Left lung (tissue), 10 donors: ENCODE results near the gene USP24. TPM values are rescaled to one million over a fixed set of nuclear protein-coding genes. Genes with fewer than 3 reads are reported as not detected.
A peak's percentile ranks its signal among the peaks of the same experiment; 100 is the strongest.

Source experiments
- ATAC-seq: fragments of 200-7000 bp; cut with Tn5 transposase; one replicate; pipeline ENCODE4 v1.9.1; 2020; ENCODE audit warnings: moderate library complexity
- DNase-seq, 4 donors: peaks; one replicate each; pipeline ENCODE4 v3.0.0-alpha.2; 2013 to 2020
- H3K27ac ChIP-seq, 2 donors: fragments of 200-600 bp; sonication (generic) in 1 of 2; one replicate each; pipeline versions ENCODE4 v1.5.0 to v1.8.0; 2020 to 2021
- H3K27me3 ChIP-seq, 2 donors: fragments of 200-600 bp; sonication (generic) in 1 of 2; one replicate each; pipeline versions ENCODE4 v1.5.0 to v1.8.0; 2020 to 2021
- H3K36me3 ChIP-seq, 2 donors: fragments of 200-600 bp; sonication (generic) in 1 of 2; one replicate each; pipeline versions ENCODE4 v1.5.0 to v1.8.0; 2020 to 2021
- H3K4me1 ChIP-seq, 2 donors: fragments of 200-600 bp; one replicate each; pipeline ENCODE4 v1.8.0; 2021
- H3K4me3 ChIP-seq, 2 donors: fragments of 200-600 bp; sonication (generic) in 1 of 2; one replicate each; pipeline versions ENCODE4 v1.5.0 to v1.8.0; 2020 to 2021; ENCODE audit warnings: mild to moderate bottlenecking in 1 of 2
- H3K9me3 ChIP-seq, 2 donors: fragments of 200-600 bp; sonication (generic) in 1 of 2; one replicate each; pipeline versions ENCODE4 v1.5.0 to v1.8.0; 2020 to 2021
- CTCF ChIP-seq, 2 donors: fragments of 200-600 bp; sonication (generic) in 1 of 2; IDR thresholded peaks; one replicate each; pipeline versions ENCODE4 v1.5.0 to v1.8.0; 2021; ENCODE audit warnings: antibody characterized with exemption in 2 of 2
- intact Hi-C, 2 donors: fragments of 100-400 bp; cut with DNase I; formaldehyde crosslinking; loops; one replicate each; pipeline versions ENCODE4 v1.11.2 to v1.14.2; 2022
- microRNA-seq, 2 donors: library from miRNA; unstranded; fragments of <30 nt; microRNA quantifications; one replicate each; pipeline ENCODE4, GENCODE V29; 2019
- polyA plus RNA-seq, 6 donors: library from polyadenylated mRNA; unstranded; fragments of 120-200 nt; gene quantifications; one replicate each; pipeline ENCODE4 v1.2.1, GENCODE V29; 2013; ENCODE audit not compliant: insufficient read length in 6 of 6
- total RNA-seq, 2 donors: library from RNA; stranded (reverse); fragmentation: NEBNext Ultra II Directional; extraction: Animal tissue kit (Norgen Biotek cat#: 25700); gene quantifications; one replicate each; pipeline ENCODE4 v1.2.1, GENCODE V29; 2021
- donor health status: DM: no; HTN: yes; CAD: no.
- donor health status: DM: no; HTN: no; CAD: no.

The USP24 gene
- total and polyA plus RNA-seq, 8 donors = 26.1 to 63.7 (median 47.2) TPM

GRCh38 chr1:55021942-55022546 lies 193.1 kb downstream of the USP24 start:
- ATAC-seq (peak; percentile 100), DNase-seq (peak; percentile 59 to 95 (median 83))
- Histone ChIP-seq H3K4me3 (no peak overlapping the region), H3K36me3 (no peaks in the 10 kb centered on the region), H3K4me1 (peaks cover 0 to 3% of the 10 kb centered on the region in 2 donors), H3K27me3 (peaks cover 0 to 11% of the 10 kb centered on the region in 2 donors), H3K27ac (no peak overlapping the region), H3K9me3 (no peaks in the 10 kb centered on the region)
- intact Hi-C loops = no loop called here
- TF ChIP-seq CTCF (IDR thresholded peaks at IDR 0.05) = peak; percentile 79 to 91

- no peak overlapping the region for H3K4me3 ChIP-seq
- no peaks in the 10 kb centered on the region for H3K9me3 ChIP-seq
- TF ChIP-seq CTCF (IDR thresholded peaks at IDR 0.05) = no peak
- intact Hi-C loops = no loop called here
- peaks cover 0 to 3% of the 10 kb centered on the region in 2 donors for H3K4me1 ChIP-seq
- H3K36me3 ChIP-seq = no peaks in the 10 kb centered on the region
- H3K27ac ChIP-seq = no peak overlapping the region
- H3K27me3 ChIP-seq = peaks cover 0 to 16% of the 10 kb centered on the region in 2 donors
- DNase-seq = no peak
- ATAC-seq = no peak
Observed at GRCh38 chr1:55018395-55018794, 196.8 kb downstream of the USP24 start.

Small RNAs within 50 kb of the gene (microRNA-seq; reads per million reads assigned to microRNA genes)
- 0.34 to 0.41 reads per million in 2 donors for gene MIR4422

Other genes starting within 250 kb of the USP24 start
- 1 to 10 TPM; 1.5 to 1.6 TPM for gene TMEM61, start 234.7 kb downstream of the USP24 start, total RNA-seq
- gene TMEM61, start 234.7 kb downstream of the USP24 start, polyA plus RNA-seq = under 1 TPM; 0.20 to 0.29 (median 0.27) TPM
- gene BSND, start 216.4 kb downstream of the USP24 start, total RNA-seq = not detected
- under 1 TPM in 5 of 6 donors, not detected in 1; 0.03 to 0.06 (median 0.06) TPM for gene BSND, start 216.4 kb downstream of the USP24 start, polyA plus RNA-seq
- gene PCSK9, start 175.8 kb downstream of the USP24 start, total RNA-seq = 10 to 100 TPM; 18.7 to 55.0 TPM
- 1 to 10 TPM in 3 of 6 donors, under 1 TPM in 3; 0.63 to 3.1 (median 0.94) TPM for gene PCSK9, start 175.8 kb downstream of the USP24 start, polyA plus RNA-seq